ENCODE measurements around the gene TBPL2.

- TF ChIP-seq POLR2A (IDR thresholded peaks at IDR 0.05) (no peak), CTCF (IDR thresholded peaks at IDR 0.05) (no peak)
These were observed 20.8 kb downstream of the TBPL2 start for GRCh38 chr14:55419663-55420062.

All from right lobe of liver (tissue), 4 donors.